Measurements from ENCODE around the gene PDLIM5. TPM values are rescaled to one million over a fixed set of nuclear protein-coding genes. Genes with fewer than 3 reads are reported as not detected.

The PDLIM5 gene
- total RNA-seq, 1 experiment from 2014 or later, result 58.0 TPM

- Histone ChIP-seq H4K5ac (ENCODE audit: insufficient read length, low read depth, low read length) (no peak overlapping the region), H3K4me1 (ENCODE audit: insufficient read depth, low read length) (no peaks in the 10 kb centered on the region), H2AFZ (ENCODE audit: low read length) (no peak overlapping the region), H3K79me1 (ENCODE audit: insufficient read depth, low read depth, low read length, poor library complexity, severe bottlenecking) (no peaks in the 10 kb centered on the region), H2BK20ac (ENCODE audit: low read depth, low read length, poor library complexity, severe bottlenecking) (no peak overlapping the region), H3K9ac (ENCODE audit: extremely low read depth, insufficient read length, low read length) (no peak overlapping the region), H3K9me3 (ENCODE audit: control insufficient read depth, low read depth, low read length) (no peaks in the 10 kb centered on the region), H4K8ac (replicated peaks; ENCODE audit: insufficient read length, low read depth, low read length) (no peak overlapping the region), H2BK15ac (ENCODE audit: low read depth, low read length) (no peak overlapping the region), H3K18ac (ENCODE audit: insufficient read length, low read depth, low read length) (no peak overlapping the region), H3K27me3 (ENCODE audit: insufficient read depth, low read length) (no peaks in the 10 kb centered on the region), H3K23me2 (ENCODE audit: insufficient read length, low read depth, low read length, poor library complexity, severe bottlenecking) (no peaks in the 10 kb centered on the region), H3K4ac (ENCODE audit: low read depth, low read length) (no peak overlapping the region), H4K91ac (ENCODE audit: insufficient read length, low read depth, low read length) (no peak overlapping the region), H3T11ph (ENCODE audit: low read length) (no peak overlapping the region), H3K14ac (ENCODE audit: insufficient read depth, low read length) (no peak overlapping the region), H3K23ac (ENCODE audit: insufficient read length, low read depth, low read length) (no peak overlapping the region), H2BK120ac (ENCODE audit: low read depth, low read length, poor library complexity, severe bottlenecking) (no peak overlapping the region), H2BK12ac (ENCODE audit: insufficient read length, low read depth, low read length) (no peak overlapping the region), H2BK5ac (ENCODE audit: insufficient read length, low read length) (no peak overlapping the region), H4K20me1 (ENCODE audit: control insufficient read depth, insufficient read depth, insufficient read length) (no peaks in the 10 kb centered on the region), H3K56ac (ENCODE audit: insufficient read length, low read depth, low read length) (no peak overlapping the region), H3K4me2 (ENCODE audit: insufficient read depth, insufficient read length, low read length) (no peak overlapping the region), H3K27ac (ENCODE audit: insufficient read length, low read depth, low read length) (no peak overlapping the region), H3K79me2 (ENCODE audit: insufficient read depth, low read length) (no peaks in the 10 kb centered on the region), H2AK5ac (ENCODE audit: insufficient read length, low read length) (no peak overlapping the region)
- no peak for DNase-seq
- no peaks in the 10 kb centered on the region; the same call in 1 of the 2 replicates for H3K27me3 Mint-ChIP-seq (ENCODE audit: low read depth)
- H3K4me3 Mint-ChIP-seq, result no peak overlapping the region
- no peaks in the 10 kb centered on the region for H3K36me3 Mint-ChIP-seq (ENCODE audit: insufficient read depth in 1 of 3, low read depth in 3 of 3)
- WGBS (ENCODE audit: extremely low coverage, insufficient read length, low lambda C conversion rate), result no CpG with 5 or more reads among the region's 6 CpGs
- no peak for TF ChIP-seq CTCF (conservative IDR thresholded peaks at IDR 0.05)
- H3K4me1 Mint-ChIP-seq, result no peaks in the 10 kb centered on the region
- no peaks in the 10 kb centered on the region for H3K9me3 Mint-ChIP-seq
- H3K27ac Mint-ChIP-seq, result no peak overlapping the region
These were observed 218.2 kb downstream of the PDLIM5 start for GRCh38 chr4:94669672-94670664.

All from H9 (cell line).